ENCODE results near the gene LYSET.
"Not testable (repeated sequence)": the region's sequence is repeated elsewhere in the genome, so short reads cannot be mapped to it uniquely, and the experiment has no call there.

The LYSET gene

DNA sequence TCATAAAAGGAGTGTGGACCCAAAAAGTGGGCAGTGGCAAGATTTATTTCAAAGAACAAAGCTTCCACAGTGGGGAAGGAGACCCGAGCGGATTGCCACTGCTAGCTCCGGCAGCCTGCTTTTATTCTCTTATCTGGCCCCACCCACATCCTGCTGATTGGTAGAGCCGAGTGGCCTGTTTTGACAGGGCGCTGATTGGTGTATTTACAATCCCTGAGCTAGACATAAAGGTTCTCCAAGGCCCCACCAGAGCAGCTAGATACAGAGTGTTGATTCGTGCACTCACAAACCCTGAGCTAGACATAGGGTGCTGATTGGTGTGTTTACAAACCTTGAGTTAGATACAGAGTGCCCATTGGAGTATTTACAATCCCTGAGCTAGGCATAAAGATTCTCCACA lies 15.5 kb upstream of the LYSET start:
- not testable (repeated sequence) for DNase-seq

DNA sequence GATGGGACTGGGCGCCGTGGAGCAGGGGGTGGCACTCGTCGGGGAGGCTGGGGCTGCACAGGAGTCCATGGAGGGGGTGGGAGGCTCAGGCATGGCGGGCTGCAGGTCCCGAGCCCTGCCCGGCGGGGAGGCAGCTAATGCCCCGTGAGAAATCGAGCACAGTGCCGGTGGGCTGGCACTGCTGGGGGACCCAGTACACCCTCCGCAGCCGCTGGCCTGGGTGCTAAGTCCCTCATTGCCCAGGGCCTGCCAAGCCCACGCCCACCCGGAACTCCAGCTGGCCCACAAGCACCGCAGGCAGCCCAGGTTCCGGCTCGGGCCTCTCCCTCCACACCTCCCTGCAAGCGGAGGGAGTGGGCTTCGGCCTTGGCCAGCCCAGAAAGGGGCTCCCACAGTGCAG lies 15.0 kb upstream of the LYSET start:
- not testable (repeated sequence) for DNase-seq

DNA sequence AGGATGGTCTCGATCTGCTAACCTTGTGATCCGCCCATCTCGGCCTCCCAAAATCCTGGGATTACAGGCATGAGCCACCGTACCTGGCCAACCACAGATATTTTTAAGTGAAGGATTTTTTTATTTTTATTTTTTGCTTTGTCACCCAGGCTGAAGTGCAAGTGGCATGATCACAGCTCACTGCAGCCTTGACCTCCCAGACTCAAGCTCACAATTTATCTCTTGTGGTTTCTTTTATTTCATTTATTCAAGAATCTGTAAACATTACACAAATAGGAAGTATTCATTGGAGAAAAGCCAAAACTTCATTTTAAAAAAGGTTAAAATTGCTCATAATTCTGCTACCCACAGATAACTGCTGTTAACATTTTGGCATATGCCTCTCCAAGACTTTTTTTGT lies 13.7 kb upstream of the LYSET start:
- no peak for DNase-seq

DNA sequence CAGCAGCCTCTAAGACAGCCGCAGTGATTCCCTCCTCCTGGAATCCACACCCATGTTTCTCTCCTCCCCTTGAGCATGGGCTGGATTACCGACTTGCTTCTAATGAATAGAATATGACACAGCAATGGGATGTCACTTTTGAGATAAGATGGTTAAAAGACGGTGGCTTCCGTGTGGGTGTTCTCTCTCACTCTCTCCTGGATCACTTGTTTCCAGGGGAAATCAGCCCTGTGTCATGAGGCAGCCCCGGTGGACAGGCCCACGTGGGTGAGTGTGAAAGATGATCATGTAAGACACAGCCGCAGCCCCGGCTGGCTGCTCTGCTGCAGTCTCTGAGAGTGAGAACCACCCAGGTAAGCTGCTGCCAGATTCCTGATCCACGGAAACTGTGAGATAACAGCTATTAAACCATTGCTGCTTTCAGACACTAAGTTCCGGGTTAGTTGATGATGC lies 11.1 kb upstream of the LYSET start:
- peak; percentile 25 for DNase-seq

DNA sequence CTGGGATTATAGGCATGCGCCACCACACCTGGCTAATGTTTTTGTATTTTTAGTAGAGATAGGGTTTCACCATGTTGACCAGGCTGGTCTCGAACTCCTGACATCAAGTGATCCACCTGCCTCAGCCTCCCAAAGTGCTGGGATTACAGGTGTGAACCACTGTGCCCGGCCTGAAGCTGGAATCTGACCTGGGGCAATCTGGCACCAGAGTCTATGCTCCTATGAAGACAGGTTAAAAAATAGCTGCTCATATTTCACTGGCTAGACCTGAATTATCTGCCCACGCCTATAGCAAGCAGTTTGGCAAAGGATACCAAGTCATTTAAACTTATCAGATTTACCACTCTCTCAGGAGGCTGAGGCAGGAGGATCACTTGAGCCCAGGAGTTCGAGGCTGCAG lies 10.4 kb upstream of the LYSET start:
- DNase-seq: not testable (repeated sequence)

DNA sequence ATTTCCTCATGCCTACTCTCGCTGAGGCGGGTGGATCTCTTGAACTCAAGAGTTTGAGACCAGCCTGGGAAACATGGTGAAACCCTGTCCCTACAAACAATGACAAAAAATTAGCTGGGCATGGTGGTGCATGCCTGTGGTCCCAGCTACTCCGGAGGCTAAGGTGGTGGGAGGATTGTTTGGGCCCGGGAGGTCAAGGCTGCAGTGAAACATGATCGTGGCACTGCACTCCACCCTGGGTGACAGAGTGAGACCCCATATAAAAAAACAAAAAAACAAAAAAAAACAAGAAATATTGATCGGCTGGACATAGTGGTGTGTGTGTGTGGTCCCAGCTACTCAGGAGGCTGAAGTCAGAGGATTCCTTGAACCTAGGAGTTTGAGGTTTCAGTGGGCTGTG lies 9.6 kb upstream of the LYSET start:
- no peak for DNase-seq

DNA sequence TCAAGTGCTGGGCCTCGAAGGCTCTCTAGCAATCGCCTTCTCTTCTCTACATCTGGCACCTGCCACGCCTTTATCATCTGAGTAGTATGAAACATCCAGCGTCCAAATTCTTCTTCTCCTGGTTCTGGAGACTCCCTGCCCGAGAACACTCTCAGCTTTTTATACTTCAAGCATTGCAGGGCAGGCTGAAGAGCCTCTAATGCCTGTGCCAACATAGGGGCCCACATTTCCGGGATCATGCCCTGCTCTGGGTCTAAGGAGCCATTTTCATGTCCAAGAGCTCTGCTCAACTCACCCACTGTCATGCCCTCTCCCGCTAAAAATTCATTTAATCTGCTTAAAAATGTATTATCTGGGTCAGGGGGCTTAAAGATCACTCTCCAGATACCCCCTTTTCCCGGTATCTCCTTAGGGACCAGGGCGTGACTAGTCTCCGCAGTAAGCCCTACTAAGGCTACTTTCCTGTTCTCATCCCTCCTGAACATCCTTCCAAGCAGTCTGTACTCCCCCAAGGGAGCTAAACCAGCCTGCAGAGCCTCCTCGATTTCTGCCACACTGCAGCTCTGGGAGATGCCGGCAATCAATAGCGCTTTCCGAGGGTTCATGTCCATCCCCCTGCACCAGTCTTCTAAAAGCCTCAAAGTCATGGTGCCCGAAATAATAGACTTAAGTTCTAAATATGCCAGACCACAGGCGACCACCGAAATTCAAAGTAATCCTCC lies 1.4 kb upstream of the LYSET start:
- DNase-seq: no peak

DNA sequence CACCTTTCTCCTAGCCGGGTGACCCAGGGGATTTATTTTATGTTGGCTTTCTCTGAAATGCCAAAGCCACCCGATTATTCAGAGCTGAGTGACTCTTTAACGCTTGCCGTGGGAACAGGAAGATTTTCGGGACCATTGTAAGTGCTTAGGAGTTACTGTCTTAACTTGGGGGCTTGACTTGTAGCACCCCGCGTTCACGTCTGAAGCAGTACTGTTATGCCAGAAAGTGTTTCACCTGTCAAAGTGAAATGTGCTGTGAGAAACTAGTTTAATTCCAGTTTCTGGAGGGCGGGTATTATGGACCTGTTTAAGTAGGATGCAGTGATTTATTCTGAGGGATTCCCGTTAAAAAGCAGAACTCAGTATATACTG lies 218 bp downstream of the LYSET start:
- no peak for DNase-seq

DNA sequence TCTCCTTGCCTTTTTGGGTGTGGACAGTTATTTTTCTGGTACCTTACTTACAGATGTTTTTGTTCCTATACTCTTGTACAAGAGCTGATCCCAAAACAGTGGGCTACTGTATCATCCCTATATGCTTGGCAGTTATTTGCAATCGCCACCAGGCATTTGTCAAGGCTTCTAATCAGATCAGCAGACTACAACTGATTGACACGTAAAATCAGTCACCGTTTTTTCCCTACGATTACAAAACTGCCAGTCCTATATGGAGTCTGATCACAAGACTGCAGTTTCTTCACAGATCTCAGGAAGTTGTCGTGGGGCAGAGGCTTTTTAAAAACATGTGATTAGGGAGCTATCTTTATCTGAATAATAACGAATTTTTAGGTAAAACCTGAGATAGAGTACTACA lies 1.3 kb downstream of the LYSET start:
- peak; percentile 31 for DNase-seq

DNA sequence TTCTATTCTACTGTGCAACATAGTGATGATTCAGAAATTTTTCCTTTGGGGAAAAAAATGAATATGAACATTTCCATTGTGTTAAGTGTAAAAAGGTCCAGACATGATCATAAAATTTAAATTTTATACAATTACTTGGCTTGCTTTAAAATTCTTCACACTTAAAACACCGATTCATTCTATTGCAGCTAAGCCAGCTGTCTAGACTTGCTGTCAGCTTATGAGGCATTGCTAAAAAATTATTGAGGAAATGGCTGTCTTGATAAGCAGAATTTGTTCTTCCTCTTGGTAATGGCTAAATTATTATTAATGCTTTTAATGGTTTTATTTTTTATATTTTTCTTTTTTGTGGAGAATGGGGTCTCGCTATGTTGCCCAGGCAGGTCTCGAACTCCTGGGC lies 1.8 kb downstream of the LYSET start:
- no peak for DNase-seq

DNA sequence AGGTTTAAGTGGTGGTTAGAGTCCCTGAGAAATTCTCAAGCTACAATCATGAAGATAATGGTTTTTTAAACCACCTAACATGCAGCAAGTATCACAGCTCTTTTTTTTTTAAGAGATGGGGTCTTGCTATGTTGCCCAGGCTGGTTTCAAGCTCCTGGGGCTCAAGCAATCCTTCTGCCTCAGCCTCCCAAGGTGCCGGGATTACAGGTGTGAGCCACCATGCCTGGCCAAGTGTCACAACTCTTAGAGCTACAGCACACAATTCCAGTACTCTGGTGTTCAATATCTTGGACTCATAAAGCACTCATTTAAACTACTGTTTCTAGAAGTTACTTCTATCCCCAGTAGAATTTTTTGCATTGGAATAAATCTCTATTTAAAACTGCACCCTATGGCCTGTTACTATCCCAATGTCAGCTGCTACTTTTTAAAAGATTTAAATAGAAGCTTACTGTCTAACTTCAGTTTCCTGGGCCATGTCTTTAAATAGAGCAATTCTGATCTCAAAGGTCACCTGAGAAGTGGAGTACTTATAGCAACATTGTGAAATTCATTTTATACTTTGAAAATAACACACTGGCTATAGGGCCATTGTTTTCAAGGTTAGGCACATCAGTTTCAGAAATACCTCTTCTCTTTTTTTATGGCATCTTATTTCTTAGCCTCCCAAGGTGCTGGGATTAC lies 10.3 kb downstream of the LYSET start:
- no peak for DNase-seq

DNA sequence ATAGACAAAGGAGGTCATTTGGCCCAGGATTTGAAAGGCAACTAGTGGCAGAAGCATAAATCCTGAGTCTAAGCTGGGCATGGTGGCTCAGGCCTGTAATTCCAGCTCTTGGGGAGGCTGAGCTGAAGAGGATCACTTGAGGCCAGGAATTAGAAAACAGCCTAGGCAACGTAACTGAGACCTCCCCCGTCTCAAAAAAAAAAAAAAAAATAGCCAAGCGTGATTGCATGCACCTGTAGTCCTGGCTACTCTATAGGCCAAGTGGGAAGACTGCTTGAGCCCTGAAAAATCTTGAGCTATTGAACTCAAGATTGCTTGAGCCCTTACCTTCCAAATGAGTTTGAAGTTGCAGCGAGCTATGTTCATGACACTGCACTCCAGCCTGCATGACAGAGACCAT lies 13.9 kb downstream of the LYSET start:
- DNase-seq: no peak

DNA sequence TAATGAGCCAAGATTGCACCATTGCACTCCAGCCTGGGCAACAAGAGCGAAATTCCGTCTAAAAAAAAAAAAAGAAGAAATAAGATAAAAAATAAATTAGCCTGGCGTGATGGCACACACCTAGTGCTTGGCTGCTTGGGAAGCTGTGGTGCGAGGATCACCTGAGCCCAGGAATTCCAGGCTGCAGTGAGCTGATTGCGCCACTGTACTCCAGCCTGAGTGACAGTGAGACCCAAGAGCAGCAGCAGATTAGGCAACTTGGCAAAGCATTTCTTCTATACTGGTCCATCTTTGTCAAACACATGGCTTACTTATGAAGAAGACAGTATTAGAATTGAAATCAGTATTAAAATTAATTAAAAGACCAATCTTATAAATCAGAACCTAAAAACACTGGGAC lies 15.4 kb downstream of the LYSET start:
- no peak for DNase-seq

DNA sequence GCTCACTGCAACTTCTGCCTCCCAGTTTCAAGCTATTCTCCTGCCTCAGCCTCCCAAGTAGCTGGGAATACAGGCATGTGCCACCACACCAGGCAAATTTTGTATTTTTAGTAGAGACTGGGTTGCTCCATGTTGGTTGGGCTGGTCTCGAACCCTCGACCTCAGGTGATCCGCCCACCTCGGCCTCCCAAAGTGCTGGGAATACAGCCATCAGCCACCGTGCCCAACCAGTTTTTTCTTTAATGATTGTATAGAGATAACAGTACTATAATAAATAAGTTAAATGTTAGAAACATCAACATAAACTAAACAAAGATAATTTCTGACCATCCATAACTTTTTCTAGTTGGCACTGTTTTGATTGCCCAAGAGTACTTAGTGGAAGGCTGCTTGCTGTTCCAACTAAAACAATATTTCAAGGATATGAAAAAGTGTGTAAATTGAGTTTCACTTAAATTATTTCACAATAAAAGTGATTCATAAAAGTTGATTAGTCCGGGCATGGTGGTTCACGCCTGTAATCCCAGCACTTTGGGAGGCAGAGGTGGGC lies 16.1 kb downstream of the LYSET start:
- peak; percentile 13 for DNase-seq

DNA sequence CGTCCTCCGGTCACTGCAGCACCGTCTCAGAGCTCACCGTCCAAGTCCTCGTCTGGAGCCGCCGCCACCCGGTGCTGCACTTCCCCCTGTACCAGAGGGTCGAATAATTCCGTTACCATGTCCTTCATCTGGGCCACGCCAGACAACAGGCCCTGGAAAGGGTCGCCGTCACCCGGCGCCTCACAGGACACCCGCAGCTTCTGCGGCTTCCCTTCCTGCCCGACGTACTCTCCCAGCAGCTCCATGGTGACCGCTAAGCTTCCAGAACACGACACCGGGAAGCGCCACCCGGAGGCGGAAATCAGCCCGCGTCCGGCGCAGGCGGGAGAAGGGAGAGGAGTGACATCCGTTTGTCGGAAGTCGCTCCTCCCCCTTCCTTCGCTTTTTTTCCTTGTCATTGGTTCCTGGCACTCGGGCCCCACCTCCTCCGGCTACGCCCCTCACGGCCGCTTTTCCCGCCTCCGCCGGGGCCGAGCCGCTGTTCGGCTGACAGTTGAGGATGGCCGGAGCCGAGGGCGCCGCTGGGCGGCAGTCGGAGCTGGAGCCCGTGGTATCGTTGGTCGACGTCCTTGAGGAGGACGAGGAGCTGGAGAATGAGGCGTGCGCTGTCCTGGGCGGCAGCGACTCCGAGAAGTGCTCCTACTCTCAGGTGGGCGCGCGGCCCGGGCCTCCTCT lies 21.8 kb downstream of the LYSET start, which contains the start of the genes GON7 and UBR7:
TSS of gene GON7 (minus strand) at position 273 of the 675 bp plus-strand sequence. CDS start at position 245, 28 bp downstream.
TSS of gene UBR7 (plus strand) at position 464 of the 675 bp plus-strand sequence. CDS start at position 500, 36 bp downstream.
- peak; percentile 98 for DNase-seq

DNA sequence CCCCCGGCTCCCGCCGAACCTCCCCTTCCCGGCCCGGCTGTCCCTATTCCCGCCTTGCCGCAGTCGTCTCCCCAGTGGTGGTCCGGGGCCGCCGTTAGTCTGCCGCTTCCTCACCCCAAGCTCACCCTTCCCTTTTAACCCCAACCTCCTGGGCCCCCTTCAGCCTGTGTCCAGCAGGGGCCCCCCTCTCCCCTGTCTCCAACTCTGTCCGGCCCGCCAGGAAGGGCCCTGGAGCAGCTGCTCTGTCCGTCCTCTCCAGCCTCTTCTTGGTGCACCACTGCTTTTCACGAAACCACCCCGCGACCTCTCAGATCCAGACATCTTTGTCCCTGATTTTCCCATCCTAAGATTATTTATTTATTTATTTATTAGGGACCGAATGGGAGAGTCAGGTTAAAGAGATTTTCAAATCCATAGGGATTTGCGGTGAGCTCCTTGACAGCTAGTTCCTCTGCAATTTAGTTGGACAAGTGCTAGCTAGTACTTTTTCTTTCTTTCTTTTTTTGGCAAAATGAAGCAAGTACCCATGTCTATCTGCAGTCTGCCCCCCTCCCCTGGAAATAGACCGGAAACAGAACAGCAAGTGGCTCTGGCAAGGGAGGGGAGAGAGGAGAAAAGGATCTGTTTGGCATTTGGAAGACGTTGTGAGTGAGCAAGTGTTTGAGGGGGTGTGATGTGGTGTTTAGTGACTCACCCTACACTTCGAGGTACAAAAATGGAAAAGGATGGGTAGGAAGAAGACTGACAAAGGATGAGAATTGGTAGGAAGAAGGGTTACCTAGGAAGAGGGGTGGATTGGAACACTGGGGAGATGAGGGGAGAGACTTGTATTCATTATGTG lies 22.6 kb downstream of the LYSET start:
- peak; percentile 61 for DNase-seq

DNA sequence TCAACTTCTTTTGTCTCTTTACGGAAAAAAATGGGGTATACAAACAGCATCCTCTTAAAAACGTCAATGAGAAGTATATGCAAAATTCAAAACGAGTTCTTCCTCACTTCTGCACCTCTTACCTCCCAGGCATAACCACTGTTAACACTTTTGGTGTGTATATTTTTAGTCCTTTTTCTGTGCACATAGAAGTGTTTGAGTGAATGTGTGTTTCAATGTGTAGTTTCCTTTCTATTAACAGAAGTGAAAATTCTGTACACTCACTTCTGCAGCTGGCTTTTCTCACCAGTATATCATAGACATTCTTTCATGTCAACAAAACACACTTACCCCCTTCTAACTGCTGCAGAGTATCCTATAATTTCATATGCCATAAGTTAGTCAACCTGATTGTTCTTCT lies 27.3 kb downstream of the LYSET start:
- no peak for DNase-seq

DNA sequence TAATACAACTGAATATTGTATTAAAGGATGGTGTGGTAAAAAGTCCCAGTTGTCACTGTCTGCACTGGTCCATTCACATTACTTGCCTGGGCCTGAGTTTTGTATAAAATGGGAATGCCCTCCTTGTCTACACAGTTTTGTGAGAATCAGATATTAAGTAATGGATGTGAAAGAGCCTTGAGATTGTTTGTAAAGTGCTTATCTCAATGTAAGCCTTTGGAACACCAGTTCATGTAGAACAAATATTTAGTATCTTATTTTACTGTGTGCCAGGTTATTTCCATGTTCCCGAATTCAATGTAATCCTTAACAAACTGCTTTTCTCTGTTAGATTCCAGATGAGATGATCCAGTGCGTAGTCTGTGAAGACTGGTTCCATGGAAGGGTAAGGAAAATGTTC lies 29.5 kb downstream of the LYSET start:
- DNase-seq: no peak

DNA sequence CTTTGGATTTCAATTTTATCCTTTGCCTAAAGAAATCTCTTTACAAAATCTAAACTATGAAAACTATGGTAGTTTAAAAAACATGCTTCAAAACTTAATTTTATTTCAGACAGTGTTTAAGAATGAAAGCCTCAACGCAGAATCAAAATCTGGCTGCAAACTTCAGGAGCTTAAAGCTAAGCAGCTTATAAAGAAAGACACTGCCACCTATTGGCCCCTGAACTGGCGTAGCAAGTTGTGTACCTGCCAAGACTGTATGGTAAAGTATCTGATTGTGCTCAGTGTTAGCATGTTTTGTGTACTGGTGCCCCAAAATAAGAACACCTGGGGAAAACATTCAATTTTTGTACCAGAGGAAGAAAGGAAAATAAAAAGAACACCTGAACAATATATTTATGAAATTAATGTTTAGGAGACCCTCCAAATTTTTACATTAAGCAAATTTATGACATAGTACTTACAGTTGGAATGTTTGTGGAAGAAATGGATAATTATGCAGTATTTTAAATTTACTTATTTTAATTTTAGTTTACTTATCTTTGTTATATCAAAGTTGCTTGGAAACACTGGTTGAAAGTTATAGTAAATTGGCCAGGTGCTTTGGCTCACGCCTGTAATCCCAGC lies 34.1 kb downstream of the LYSET start:
- peak; percentile 77 for DNase-seq

DNA sequence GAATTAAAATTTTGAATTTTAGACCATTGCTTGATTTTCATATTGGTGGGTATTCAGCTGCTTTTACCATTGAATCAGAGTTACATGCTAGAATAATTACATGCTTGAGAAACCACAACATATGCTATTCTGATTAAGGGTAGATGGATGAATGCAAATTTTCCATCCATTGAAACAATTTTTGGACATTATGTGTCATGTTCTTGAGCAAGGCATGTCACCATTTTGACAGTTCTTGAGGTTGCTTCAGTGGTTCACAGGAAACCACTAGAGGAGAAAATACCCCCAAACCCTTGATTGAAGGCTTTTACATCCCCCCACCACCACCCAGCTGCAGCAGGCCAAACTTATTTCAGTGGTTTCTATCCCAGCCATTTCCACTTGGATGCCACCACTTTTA lies 35.4 kb downstream of the LYSET start:
- DNase-seq: no peak

DNA sequence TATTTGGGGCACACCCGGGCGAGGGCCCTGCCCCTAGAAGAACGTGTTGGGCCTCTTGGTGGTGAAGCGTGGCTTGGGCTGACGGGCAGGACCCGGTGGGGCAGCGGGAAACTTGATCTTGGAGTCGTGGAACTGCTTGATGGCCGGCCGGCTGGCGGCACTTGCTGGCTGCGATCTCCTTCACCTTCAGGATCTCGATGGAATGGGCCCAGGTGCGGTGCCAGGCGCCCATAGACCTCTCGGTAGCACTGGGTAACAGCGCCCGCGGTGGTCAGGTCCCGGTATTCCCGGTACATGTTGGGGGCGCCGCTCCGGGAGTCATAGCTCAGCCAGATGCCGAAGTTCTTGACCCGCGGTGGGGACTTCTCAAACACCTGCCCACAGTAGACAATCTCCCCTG lies 38.4 kb downstream of the LYSET start:
- DNase-seq: no peak

DNA sequence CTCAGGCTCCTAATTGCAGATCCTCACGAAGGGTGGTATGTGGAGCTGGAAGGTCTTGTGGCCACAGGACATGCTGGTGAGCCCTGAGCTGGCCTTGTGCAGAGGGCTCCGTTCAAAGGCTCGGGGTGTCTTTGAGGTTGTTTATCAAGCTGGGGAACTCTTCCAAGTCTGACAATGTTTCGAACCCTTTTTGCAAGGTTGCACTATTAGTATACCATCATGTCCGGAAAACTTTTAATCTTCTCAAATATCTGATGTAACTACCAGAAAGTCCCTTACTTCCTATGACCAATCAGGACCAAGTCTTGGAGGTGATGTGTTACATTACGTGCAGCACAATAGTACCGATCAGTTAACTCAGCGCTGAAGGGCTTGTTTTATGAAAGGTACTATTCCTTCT lies 43.4 kb downstream of the LYSET start:
- DNase-seq: no peak

Data from hematopoietic multipotent progenitor cell treated with erythropoietin and hydrocortisone succinate and interleukin-3 and kit ligand, for 8 days (in vitro differentiated cells).